Breast epithelium (tissue), 4 donors: ENCODE measurements around the gene LASP1NB.

ENCODE experiments used
- DNase-seq, 2 donors: peaks; one replicate each; pipeline ENCODE4 v3.0.0-alpha.2; 2019; ENCODE audit warnings: low spot score in 2 of 2
- H3K27ac ChIP-seq, 2 donors: fragments of 200-600 bp; sonication (generic) in 1 of 2; one replicate each; pipeline ENCODE4 v1.5.1; 2016 to 2019; ENCODE audit warnings: mild to moderate bottlenecking in 1 of 2
- H3K27me3 ChIP-seq, 2 donors: fragments of 200-600 bp; sonication (generic) in 1 of 2; one replicate each; pipeline versions ENCODE4 v1.5.1 to v1.6.0; 2017 to 2019; ENCODE audit warnings: control low read depth in 1 of 2, mild to moderate bottlenecking in 1 of 2
- H3K36me3 ChIP-seq: fragments of 200-600 bp; one replicate; pipeline ENCODE4 v1.5.1; 2019
- H3K4me1 ChIP-seq, 2 donors: fragments of 200-600 bp; sonication (generic); one replicate each; pipeline ENCODE4 v1.5.1; 2016 to 2019; ENCODE audit warnings: control low read depth in 1 of 2
- H3K4me3 ChIP-seq, 3 donors: fragments of 200-600 bp; sonication (generic); 1 replicate in 2 of 3; 2 replicates in 1 of 3; pipeline ENCODE4 v1.5.1; 2016 to 2019; ENCODE audit warnings: mild to moderate bottlenecking in 3 of 3, moderate library complexity in 2 of 3
- H3K9me3 ChIP-seq, 2 donors: fragments of 200-600 bp; sonication (generic) in 1 of 2; one replicate each; pipeline ENCODE4 v1.5.1; 2016 to 2019; ENCODE audit warnings: control low read depth in 1 of 2
- POLR2A ChIP-seq: fragments of 450-650 bp; IDR thresholded peaks from one replicate; pipeline ENCODE4 v1.6.1; 2016; ENCODE audit warnings: antibody characterized with exemption, mild to moderate bottlenecking, moderate library complexity
- POLR2AphosphoS5 ChIP-seq, 3 donors: sonication (generic); formaldehyde crosslinking; IDR thresholded peaks; one replicate each; pipeline ENCODE4 v1.6.1; 2017; ENCODE audit warnings: antibody characterized with exemption in 3 of 3
- intact Hi-C: fragments of 100-400 bp; cut with DNase I; formaldehyde crosslinking; loops from one replicate; pipeline ENCODE4 v1.15.1; 2023; ENCODE audit warnings: low total_unique reads
- TF ChIP-seq, protein P1 (sequence below), 3 donors: fragments of 450-650 bp; IDR thresholded peaks; one replicate each; pipeline ENCODE4 v1.5.1; 2016 to 2017; ENCODE audit warnings: antibody characterized with exemption in 3 of 3, mild to moderate bottlenecking in 3 of 3, moderate library complexity in 3 of 3

LASP1NB gene

DNA sequence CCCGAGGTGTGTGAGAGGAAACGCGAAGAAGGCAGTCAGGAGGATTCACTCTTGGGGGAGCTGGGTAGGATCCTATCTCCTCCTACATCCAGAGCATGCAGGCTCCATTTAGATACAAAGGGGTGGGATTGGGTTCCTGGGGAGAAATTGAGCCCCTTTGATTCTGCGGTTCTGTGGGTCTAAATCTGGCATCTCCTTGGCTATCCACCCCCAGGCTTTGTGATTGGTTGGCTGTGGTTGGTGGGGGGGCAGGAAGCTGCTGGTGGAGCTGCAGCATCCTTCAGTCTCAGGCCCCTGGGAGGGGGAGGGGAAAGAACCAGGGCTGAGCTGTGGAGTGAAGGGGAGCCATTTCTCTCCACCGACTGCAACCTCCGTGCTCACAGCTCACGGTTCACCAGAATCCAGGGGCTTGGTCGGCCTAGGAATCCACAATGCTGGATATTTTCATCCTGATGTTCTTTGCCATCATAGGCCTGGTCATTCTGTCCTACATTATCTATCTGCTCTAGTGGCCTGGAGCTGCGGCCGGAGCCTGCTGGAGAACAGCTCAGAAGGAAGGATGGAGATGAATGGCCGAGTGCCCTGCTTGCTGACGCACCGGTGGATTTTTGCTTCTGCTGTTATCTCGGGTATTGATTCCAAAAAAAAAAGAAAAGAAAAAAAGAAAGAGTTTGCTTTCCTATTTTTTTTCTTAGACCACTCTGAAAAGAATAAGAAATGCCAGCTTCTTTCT is at the start of gene LASP1NB:
Gene LASP1NB (plus strand): TSS at position 352 of the 733 bp plus-strand sequence.
- intact Hi-C loops = no loop called here
- Histone ChIP-seq H3K27ac (no peak within 1 kb of the TSS), H3K27me3 (no peaks in the 10 kb centered on the region), H3K9me3 (no peaks in the 10 kb centered on the region), H3K36me3 (no peaks in the 10 kb centered on the region), H3K4me1 (no peaks in the 10 kb centered on the region), H3K4me3 (no peak within 1 kb of the TSS)
- TF ChIP-seq, protein P1, sequence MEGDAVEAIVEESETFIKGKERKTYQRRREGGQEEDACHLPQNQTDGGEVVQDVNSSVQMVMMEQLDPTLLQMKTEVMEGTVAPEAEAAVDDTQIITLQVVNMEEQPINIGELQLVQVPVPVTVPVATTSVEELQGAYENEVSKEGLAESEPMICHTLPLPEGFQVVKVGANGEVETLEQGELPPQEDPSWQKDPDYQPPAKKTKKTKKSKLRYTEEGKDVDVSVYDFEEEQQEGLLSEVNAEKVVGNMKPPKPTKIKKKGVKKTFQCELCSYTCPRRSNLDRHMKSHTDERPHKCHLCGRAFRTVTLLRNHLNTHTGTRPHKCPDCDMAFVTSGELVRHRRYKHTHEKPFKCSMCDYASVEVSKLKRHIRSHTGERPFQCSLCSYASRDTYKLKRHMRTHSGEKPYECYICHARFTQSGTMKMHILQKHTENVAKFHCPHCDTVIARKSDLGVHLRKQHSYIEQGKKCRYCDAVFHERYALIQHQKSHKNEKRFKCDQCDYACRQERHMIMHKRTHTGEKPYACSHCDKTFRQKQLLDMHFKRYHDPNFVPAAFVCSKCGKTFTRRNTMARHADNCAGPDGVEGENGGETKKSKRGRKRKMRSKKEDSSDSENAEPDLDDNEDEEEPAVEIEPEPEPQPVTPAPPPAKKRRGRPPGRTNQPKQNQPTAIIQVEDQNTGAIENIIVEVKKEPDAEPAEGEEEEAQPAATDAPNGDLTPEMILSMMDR (IDR thresholded peaks at IDR 0.05) = no peak
- TF ChIP-seq POLR2A (no peak), POLR2AphosphoS5 (IDR thresholded peaks at IDR 0.05) (no peak)
- no peak for DNase-seq

DNA sequence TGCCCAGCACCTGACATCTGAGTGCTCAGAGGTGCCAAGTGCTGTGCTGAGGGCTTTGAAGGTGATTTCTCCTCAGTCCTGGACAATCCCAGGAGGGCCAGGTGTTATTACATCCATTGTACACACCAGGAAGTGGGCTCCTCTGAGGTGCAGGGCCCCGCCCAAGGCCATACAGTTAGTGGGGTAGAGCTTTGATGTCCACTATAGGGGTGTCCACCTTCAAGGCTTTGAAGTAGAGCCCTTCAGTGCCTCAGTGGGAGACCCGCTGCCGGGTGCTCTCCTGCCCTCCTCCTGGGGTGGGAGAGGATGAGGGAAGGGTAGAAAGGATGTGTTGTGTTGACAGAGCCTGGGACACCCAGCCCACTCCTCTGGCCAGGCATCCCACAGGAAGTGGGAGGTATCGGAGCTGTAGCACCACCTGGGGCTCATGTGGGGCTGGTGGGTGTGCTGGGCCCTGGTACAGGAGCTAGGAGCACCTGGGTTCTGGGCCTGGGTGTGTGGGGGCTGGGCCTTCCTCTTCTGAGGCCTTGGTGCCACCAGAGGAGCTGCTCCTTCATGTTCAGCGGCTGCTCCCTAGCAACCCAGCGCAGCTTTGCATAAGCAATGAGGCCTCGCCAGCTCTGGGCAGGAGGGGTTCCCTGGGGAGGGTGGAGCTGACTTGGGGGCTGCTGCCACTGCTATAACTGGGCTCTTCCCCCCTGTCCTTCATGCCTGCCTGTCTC is 48.1 kb upstream of the LASP1NB start:
- Histone ChIP-seq H3K4me3 (no peak overlapping the region), H3K27ac (peak overlapping the region; percentile 67 to 78), H3K27me3 (no peaks in the 10 kb centered on the region), H3K36me3 (no peaks in the 10 kb centered on the region), H3K4me1 (peaks cover 25 to 67% of the 10 kb centered on the region in 2 donors), H3K9me3 (no peaks in the 10 kb centered on the region)
- TF ChIP-seq POLR2A (no peak), POLR2AphosphoS5 (IDR thresholded peaks at IDR 0.05) (no peak)
- TF ChIP-seq, protein P1 (IDR thresholded peaks at IDR 0.05) = no peak
- intact Hi-C loops = no loop called here
- no peak for DNase-seq

DNA sequence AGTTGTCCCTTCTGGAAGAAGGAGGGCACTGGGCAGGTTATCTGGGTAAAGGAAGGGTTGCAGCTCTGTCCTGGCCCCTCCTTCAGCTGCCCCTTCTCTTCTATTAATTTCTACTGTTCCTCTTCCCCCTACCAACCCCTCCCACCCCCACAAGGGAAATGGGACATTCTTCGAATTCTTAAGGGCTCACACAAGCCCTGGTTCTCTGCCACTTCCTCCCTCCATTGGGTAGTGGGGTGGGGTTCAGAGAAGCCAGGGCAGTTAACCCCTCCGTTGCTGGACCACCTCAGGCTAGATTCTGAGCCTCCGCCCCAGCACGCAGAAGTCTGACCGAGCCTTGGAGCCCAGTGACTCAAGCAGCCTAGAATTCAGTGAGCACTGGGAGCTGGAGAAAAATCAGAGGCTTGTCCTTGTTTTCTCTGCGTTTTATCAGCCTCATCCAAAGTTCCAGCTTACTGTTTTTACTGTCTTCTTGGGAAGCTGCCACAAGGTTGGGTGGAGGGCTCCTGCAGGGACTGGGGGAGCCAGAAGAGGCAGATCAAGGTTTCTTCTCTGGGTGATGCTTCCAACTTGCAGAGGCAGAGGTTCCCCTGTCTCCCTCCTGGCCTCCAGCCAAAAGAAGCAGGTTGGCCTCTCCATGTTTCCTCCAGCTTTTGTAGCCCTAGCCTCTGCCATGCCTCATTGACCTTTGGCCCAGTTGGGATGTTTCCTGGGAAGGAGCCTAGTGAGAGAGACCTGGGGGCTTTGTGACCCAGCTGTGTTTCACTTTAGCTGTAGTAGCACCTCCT is 45.3 kb upstream of the LASP1NB start:
- DNase-seq = no peak
- intact Hi-C loops = no loop called here

DNA sequence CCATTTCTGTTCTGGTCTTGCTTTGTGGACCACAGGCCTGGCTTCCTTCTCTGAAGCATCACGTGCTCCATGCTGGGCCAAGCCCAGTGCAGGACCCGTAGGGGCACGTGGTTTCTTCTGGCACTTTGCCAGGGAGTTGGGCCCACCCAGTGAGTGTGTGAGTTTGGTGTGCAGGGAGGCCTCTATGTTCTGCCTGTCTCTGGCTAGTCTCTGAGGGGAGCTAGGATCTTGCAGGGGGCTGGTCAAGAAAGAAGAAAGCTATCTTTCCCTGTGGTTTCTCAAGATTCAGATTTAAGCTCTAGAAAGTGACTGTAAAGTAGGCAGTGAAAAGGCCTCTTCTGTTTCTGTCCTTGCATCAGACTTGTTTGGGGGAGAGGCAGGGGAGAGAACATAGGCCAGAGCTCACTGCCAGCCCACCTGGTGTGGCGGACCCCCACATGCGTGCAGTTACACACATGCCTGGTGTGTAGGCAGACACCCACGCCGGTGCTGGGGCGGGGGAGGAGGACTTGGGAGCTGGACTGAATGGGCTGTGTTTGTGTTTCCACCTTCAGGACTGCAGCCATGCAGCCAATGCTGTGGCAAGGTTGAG is 43.7 kb upstream of the LASP1NB start:
- TF ChIP-seq POLR2A = no peak
- TF ChIP-seq, protein P1 (IDR thresholded peaks at IDR 0.05) = no peak
- peak; percentile 42 to 82 (median 70) for TF ChIP-seq POLR2AphosphoS5 (IDR thresholded peaks at IDR 0.05)
- no peak for DNase-seq
- Histone ChIP-seq H3K27me3 (no peaks in the 10 kb centered on the region), H3K4me1 (peaks cover 12 to 46% of the 10 kb centered on the region in 2 donors), H3K36me3 (no peaks in the 10 kb centered on the region), H3K27ac (peak overlapping the region; percentile 70 to 71), H3K9me3 (no peaks in the 10 kb centered on the region), H3K4me3 (peak overlapping the region in 1 of 3 donors; percentile 31)
- intact Hi-C loops = no loop called here

More for the DNA sequence above, 45.3 kb upstream of the LASP1NB start:
- H3K27ac ChIP-seq = peak overlapping the region; percentile 70 to 71
- TF ChIP-seq POLR2A = no peak
- TF ChIP-seq, protein P1 (IDR thresholded peaks at IDR 0.05) = no peak
- TF ChIP-seq POLR2AphosphoS5 (IDR thresholded peaks at IDR 0.05) = no peak
- H3K36me3 ChIP-seq = no peaks in the 10 kb centered on the region
- no peaks in the 10 kb centered on the region for H3K9me3 ChIP-seq
- peak overlapping the region in 2 of 3 donors; percentile 1 to 23 for H3K4me3 ChIP-seq
- H3K4me1 ChIP-seq = peaks cover 17 to 49% of the 10 kb centered on the region in 2 donors
- H3K27me3 ChIP-seq = no peaks in the 10 kb centered on the region
